HCT116 (cell line): ENCODE measurements around the gene STK38L. TPM values are rescaled to one million over a fixed set of nuclear protein-coding genes. Genes with fewer than 3 reads are reported as not detected.

Experiments used
- ATAC-seq: fragments of 200-7000 bp; cut with Tn5 transposase; 2 replicates; pipeline ENCODE4 v1.9.1; 2020; ENCODE audit warnings: mild to moderate bottlenecking, moderate library complexity
- BruUV-seq: library from RNA; stranded (reverse); fragments of 400-500 nt; replicated peaks from 2 replicates; lab custom pipeline; 2021; lab: Mats Ljungman, UMichigan
- CTCF ChIA-PET: fragments of 300-600 bp; sonication (Branson Sonifier 250); formaldehyde crosslinking; loops from one replicate; lab custom pipeline; 2021; ENCODE audit warnings: antibody characterized with exemption; lab: Charles Lee
- POLR2A ChIA-PET: fragments of 300-600, 350-600 bp; sonication (Branson Sonifier 250); formaldehyde crosslinking; loops from one replicate; lab custom pipeline; 2021; ENCODE audit warnings: antibody characterized with exemption; lab: Charles Lee
- RAD21 ChIA-PET, 2 experiments: fragments of 300-600 bp; sonication (Branson Sonifier 250); formaldehyde crosslinking; loops; one replicate each; lab custom pipeline; 2023; ENCODE audit warnings: low total read pairs in 2 of 2; ENCODE audit not compliant: uncharacterized antibody in 2 of 2, unreplicated experiment in 2 of 2, low non-redundant PET in 1 of 2; lab: Charles Lee
- DNase-seq: peaks from one replicate; pipeline ENCODE4 v3.0.0-alpha.2; 2010; ENCODE audit warnings: low read depth, low spot score
- H2AFZ ChIP-seq: fragments of 200-600 bp; shearing (Covaris generic), sonication (generic); 2 replicates; pipeline ENCODE4 v1.6.1; 2017; ENCODE audit warnings: low read depth, mixed run types, mixed read lengths, antibody characterized with exemption, low read length; ENCODE audit not compliant: poor library complexity, severe bottlenecking
- H3K27ac ChIP-seq: 2 replicates; pipeline ENCODE4 v1.5.1; 2012; ENCODE audit warnings: low read depth, low read length
- H3K27me3 ChIP-seq: fragments of 200-600 bp; sonication (generic); 2 replicates; pipeline ENCODE4 v1.6.1; 2016; ENCODE audit warnings: mixed run types, low read length, mixed read lengths; ENCODE audit not compliant: insufficient read depth
- H3K36me3 ChIP-seq, 2 experiments: fragments of 200-500 bp in 1 of 2; fragments of 200-600 bp in 1 of 2; sonication (Bioruptor generic) in 1 of 2; sonication (generic) in 1 of 2; 2 replicates each; pipeline versions ENCODE4 v1.5.1 to v1.6.1; 2014 to 2016; ENCODE audit warnings: low read length in 2 of 2, inconsistent platforms in 1 of 2, mixed read lengths in 1 of 2, mixed run types in 1 of 2; ENCODE audit not compliant: insufficient read depth in 2 of 2, control insufficient read depth in 1 of 2
- H3K4me1 ChIP-seq, 2 experiments: fragments of 200-600 bp in 1 of 2; sonication (generic) in 1 of 2; 2 replicates each; pipeline versions ENCODE4 v1.5.1 to v1.6.1; 2012 to 2017; ENCODE audit warnings: low read length in 2 of 2, inconsistent platforms in 1 of 2, mild to moderate bottlenecking in 1 of 2, mixed read lengths in 1 of 2, mixed run types in 1 of 2, moderate library complexity in 1 of 2; ENCODE audit not compliant: insufficient read depth in 2 of 2, control insufficient read depth in 1 of 2
- H3K4me2 ChIP-seq: fragments of 200-600 bp; sonication (generic); 2 replicates; pipeline ENCODE4 v1.6.1; 2017; ENCODE audit warnings: mixed run types, low read length, mixed read lengths
- H3K4me3 ChIP-seq, 2 experiments: fragments of 200-600 bp in 1 of 2; sonication (generic) in 1 of 2; replicated peaks in 1 of 2; 2 replicates each; pipeline ENCODE4 v1.5.1; 2011 to 2016; ENCODE audit warnings: low read length in 2 of 2, control low read depth in 1 of 2, low read depth in 1 of 2, mild to moderate bottlenecking in 1 of 2, mixed read lengths in 1 of 2, mixed run types in 1 of 2
- H3K79me2 ChIP-seq: fragments of 200-600 bp; sonication (generic); 2 replicates; pipeline ENCODE4 v1.6.1; 2017; ENCODE audit warnings: mild to moderate bottlenecking, mixed run types, low read length, moderate library complexity, mixed read lengths; ENCODE audit not compliant: insufficient read depth
- H3K9ac ChIP-seq: fragments of 200-600 bp; sonication (generic); 2 replicates; pipeline ENCODE4 v1.6.1; 2016; ENCODE audit warnings: low read length, mixed read lengths
- H3K9me2 ChIP-seq: fragments of 200-600 bp; sonication (generic), shearing (Covaris generic); 2 replicates; pipeline ENCODE4 v1.6.1; 2017; ENCODE audit warnings: mixed run types, mild to moderate bottlenecking, moderate library complexity; ENCODE audit not compliant: insufficient read depth
- H3K9me3 ChIP-seq, 2 experiments: fragments of 200-500 bp in 1 of 2; fragments of 200-600 bp in 1 of 2; sonication (Bioruptor generic) in 1 of 2; sonication (generic) in 1 of 2; 2 replicates each; pipeline ENCODE4 v1.6.1; 2014 to 2017; ENCODE audit warnings: low read length in 2 of 2, mixed read lengths in 2 of 2, inconsistent platforms in 1 of 2, low read depth in 1 of 2, mild to moderate bottlenecking in 1 of 2, mixed run types in 1 of 2, moderate library complexity in 1 of 2; ENCODE audit not compliant: control insufficient read depth in 1 of 2, insufficient read depth in 1 of 2
- H4K20me1 ChIP-seq: fragments of 200-600 bp; sonication (generic), shearing (Covaris generic); 2 replicates; pipeline ENCODE4 v1.6.1; 2017; ENCODE audit warnings: mixed run types, mild to moderate bottlenecking, moderate library complexity; ENCODE audit not compliant: insufficient read depth
- CBX3 ChIP-seq: IDR thresholded peaks from 2 replicates; pipeline ENCODE4 v1.6.1; 2012; ENCODE audit warnings: low read depth
- ELF1 ChIP-seq: IDR thresholded peaks from 2 replicates; pipeline ENCODE4 v1.6.1; 2012; ENCODE audit warnings: low read depth, borderline replicate concordance
- EZH2phosphoT487 ChIP-seq: fragments of 200-600 bp; IDR thresholded peaks from 2 replicates; pipeline ENCODE4 v1.6.1; 2018; ENCODE audit warnings: antibody characterized with exemption, borderline replicate concordance
- JUND ChIP-seq: IDR thresholded peaks from 2 replicates; pipeline ENCODE4 v1.6.1; 2012
- RAD21 ChIP-seq: IDR thresholded peaks from 2 replicates; pipeline ENCODE4 v1.6.1; 2012; ENCODE audit warnings: low read depth, mild to moderate bottlenecking
- SP1 ChIP-seq: IDR thresholded peaks from 2 replicates; pipeline ENCODE4 v1.6.1; 2012; ENCODE audit warnings: low read depth
- ZFX ChIP-seq: fragments of 450-650 bp; IDR thresholded peaks from 2 replicates; pipeline ENCODE4 v1.6.1; 2017
- intact Hi-C: fragments of 100-400 bp; cut with micrococcal nuclease; formaldehyde crosslinking; loops from 2 replicates; pipeline ENCODE4 v1.10.0; 2022
- total RNA-seq: library from RNA; stranded (reverse); gene quantifications from one replicate; pipeline ENCODE4 v1.2.1, GENCODE V29; 2021; ENCODE audit not compliant: unreplicated experiment
- TF ChIP-seq, protein P1 (sequence below): IDR thresholded peaks from 2 replicates; pipeline ENCODE4 v1.6.1; 2011; ENCODE audit warnings: mild to moderate bottlenecking, low read length, moderate library complexity; ENCODE audit not compliant: insufficient replicate concordance; ENCODE audit errors: extremely low read depth
- TF ChIP-seq, protein P2 (sequence below), 3 experiments: fragments of 200-600 bp in 1 of 3; sonication (generic) in 1 of 3; IDR thresholded peaks in 2 of 3; conservative IDR thresholded peaks in 1 of 3; 2 replicates each; pipeline ENCODE4 v1.5.1; 2012 to 2017; ENCODE audit warnings: low read depth in 2 of 3, low read length in 2 of 3, antibody characterized with exemption in 1 of 3, borderline replicate concordance in 1 of 3, control low read depth in 1 of 3, mild to moderate bottlenecking in 1 of 3, mixed read lengths in 1 of 3, mixed run types in 1 of 3, moderate library complexity in 1 of 3; ENCODE audit not compliant: insufficient read depth in 1 of 3

The STK38L gene
- total RNA-seq, 1 experiment from 2014 or later, result 23.9 TPM

- no peak overlapping the region for H3K9ac ChIP-seq
- H3K9me2 ChIP-seq, result no peaks in the 10 kb centered on the region
- no TSS peak for BruUV-seq
- no peaks in the 10 kb centered on the region for H3K9me3 ChIP-seq
- no peaks in the 10 kb centered on the region for H3K36me3 ChIP-seq
- TF ChIP-seq ELF1 (no peak), CBX3 (no peak), RAD21 (no peak), JUND (no peak), SP1 (no peak), ZFX (no peak), EZH2phosphoT487 (no peak)
- TF ChIP-seq, protein P1, sequence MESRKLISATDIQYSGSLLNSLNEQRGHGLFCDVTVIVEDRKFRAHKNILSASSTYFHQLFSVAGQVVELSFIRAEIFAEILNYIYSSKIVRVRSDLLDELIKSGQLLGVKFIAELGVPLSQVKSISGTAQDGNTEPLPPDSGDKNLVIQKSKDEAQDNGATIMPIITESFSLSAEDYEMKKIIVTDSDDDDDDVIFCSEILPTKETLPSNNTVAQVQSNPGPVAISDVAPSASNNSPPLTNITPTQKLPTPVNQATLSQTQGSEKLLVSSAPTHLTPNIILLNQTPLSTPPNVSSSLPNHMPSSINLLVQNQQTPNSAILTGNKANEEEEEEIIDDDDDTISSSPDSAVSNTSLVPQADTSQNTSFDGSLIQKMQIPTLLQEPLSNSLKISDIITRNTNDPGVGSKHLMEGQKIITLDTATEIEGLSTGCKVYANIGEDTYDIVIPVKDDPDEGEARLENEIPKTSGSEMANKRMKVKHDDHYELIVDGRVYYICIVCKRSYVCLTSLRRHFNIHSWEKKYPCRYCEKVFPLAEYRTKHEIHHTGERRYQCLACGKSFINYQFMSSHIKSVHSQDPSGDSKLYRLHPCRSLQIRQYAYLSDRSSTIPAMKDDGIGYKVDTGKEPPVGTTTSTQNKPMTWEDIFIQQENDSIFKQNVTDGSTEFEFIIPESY, result no peak
- TF ChIP-seq, protein P2, sequence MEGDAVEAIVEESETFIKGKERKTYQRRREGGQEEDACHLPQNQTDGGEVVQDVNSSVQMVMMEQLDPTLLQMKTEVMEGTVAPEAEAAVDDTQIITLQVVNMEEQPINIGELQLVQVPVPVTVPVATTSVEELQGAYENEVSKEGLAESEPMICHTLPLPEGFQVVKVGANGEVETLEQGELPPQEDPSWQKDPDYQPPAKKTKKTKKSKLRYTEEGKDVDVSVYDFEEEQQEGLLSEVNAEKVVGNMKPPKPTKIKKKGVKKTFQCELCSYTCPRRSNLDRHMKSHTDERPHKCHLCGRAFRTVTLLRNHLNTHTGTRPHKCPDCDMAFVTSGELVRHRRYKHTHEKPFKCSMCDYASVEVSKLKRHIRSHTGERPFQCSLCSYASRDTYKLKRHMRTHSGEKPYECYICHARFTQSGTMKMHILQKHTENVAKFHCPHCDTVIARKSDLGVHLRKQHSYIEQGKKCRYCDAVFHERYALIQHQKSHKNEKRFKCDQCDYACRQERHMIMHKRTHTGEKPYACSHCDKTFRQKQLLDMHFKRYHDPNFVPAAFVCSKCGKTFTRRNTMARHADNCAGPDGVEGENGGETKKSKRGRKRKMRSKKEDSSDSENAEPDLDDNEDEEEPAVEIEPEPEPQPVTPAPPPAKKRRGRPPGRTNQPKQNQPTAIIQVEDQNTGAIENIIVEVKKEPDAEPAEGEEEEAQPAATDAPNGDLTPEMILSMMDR (IDR thresholded peaks at IDR 0.05 in 2 of 3, conservative IDR thresholded peaks at IDR 0.05 in 1 of 3; ENCODE audit: borderline replicate concordance in 1 of 3, insufficient read depth in 1 of 3, low read depth in 2 of 3, low read length in 2 of 3), result no peak
- H4K20me1 ChIP-seq, result no peaks in the 10 kb centered on the region
- H2AFZ ChIP-seq, result no peak overlapping the region
- H3K27ac ChIP-seq, result no peak overlapping the region
- ChIA-PET POLR2A (no interaction called here), CTCF (no interaction called here), RAD21 (no interaction called here)
- H3K4me1 ChIP-seq, result no peaks in the 10 kb centered on the region
- H3K79me2 ChIP-seq, result no peaks in the 10 kb centered on the region
- no peak overlapping the region for H3K4me2 ChIP-seq
- DNase-seq (no peak), ATAC-seq (no peak)
- H3K4me3 ChIP-seq, result no peak overlapping the region
- intact Hi-C loops, result no loop called here
- no peaks in the 10 kb centered on the region for H3K27me3 ChIP-seq
These were observed 47.8 kb downstream of the STK38L start for GRCh38 chr12:27291862-27292261.
